A673 (cell line): ENCODE measurements around the gene BICD1.

ENCODE experiments used
- EZH2 ChIP-seq: fragments of 200-600 bp; sonication (generic); IDR thresholded peaks from 2 replicates; pipeline ENCODE4 v1.6.1; 2017; ENCODE audit warnings: borderline replicate concordance, low read depth, mild to moderate bottlenecking, mixed read lengths, antibody characterized with exemption, low read length; ENCODE audit not compliant: poor library complexity, severe bottlenecking
- TF ChIP-seq, protein P1 (sequence below): fragments of 300-800, 200-600 bp; sonication (generic); conservative IDR thresholded peaks from 2 replicates; pipeline ENCODE4 v1.5.1; 2017; ENCODE audit warnings: low read depth, mild to moderate bottlenecking, antibody characterized with exemption, low read length, moderate library complexity, mixed read lengths

DNA sequence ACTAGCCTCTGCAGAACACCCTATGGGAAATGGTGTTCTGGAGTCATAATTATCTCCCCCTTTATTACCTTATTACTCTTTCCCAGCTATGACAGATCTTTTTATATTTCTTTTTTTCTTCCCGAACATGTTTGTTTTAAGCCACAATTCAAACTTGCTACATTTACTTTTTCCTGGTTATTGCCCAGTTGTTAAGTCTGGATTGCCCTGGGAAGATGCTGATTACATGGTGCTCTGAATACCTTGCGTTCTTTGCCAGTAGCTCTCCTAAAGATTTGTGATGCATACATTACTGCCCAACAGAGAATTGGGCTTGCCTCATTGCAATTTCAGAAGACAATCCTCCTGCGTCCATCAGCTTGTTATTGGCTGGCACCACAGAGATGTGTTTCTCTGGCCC, 174.5 kb downstream of the BICD1 start:
- no peak for TF ChIP-seq EZH2
- TF ChIP-seq, protein P1, sequence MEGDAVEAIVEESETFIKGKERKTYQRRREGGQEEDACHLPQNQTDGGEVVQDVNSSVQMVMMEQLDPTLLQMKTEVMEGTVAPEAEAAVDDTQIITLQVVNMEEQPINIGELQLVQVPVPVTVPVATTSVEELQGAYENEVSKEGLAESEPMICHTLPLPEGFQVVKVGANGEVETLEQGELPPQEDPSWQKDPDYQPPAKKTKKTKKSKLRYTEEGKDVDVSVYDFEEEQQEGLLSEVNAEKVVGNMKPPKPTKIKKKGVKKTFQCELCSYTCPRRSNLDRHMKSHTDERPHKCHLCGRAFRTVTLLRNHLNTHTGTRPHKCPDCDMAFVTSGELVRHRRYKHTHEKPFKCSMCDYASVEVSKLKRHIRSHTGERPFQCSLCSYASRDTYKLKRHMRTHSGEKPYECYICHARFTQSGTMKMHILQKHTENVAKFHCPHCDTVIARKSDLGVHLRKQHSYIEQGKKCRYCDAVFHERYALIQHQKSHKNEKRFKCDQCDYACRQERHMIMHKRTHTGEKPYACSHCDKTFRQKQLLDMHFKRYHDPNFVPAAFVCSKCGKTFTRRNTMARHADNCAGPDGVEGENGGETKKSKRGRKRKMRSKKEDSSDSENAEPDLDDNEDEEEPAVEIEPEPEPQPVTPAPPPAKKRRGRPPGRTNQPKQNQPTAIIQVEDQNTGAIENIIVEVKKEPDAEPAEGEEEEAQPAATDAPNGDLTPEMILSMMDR: no peak
